K562 (cell line): ENCODE results near the gene PTPRT. TPM values are rescaled to one million over a fixed set of nuclear protein-coding genes. Genes with fewer than 3 reads are reported as not detected.

ENCODE experiments used
- ATF3 ChIP-seq, 2 experiments: fragments of 450-650 bp in 1 of 2; sonication (generic) in 1 of 2; formaldehyde crosslinking in 1 of 2; IDR thresholded peaks in 1 of 2; conservative IDR thresholded peaks in 1 of 2; 2 replicates each; pipeline versions ENCODE4 v1.6.1 to v1.8.1; 2016 to 2023; ENCODE audit warnings: mild to moderate bottlenecking in 2 of 2, moderate library complexity in 2 of 2, inconsistent platforms in 1 of 2, missing genetic modification reagents in 1 of 2
- CBFA2T2 ChIP-seq: fragments of 450-650 bp; conservative IDR thresholded peaks from 2 replicates; pipeline ENCODE4 v1.6.1; 2017; ENCODE audit warnings: mild to moderate bottlenecking
- GMEB1 ChIP-seq: fragments of 250-450 bp; sonication (Bioruptor Pico); IDR thresholded peaks from 2 replicates; pipeline ENCODE4 v1.4.0; 2020; ENCODE audit warnings: mild to moderate bottlenecking
- MAX ChIP-seq: sonication (generic); formaldehyde crosslinking; IDR thresholded peaks from 2 replicates; pipeline ENCODE4 v1.9.0; 2022; ENCODE audit warnings: mild to moderate bottlenecking, missing genetic modification reagents
- RNF2 ChIP-seq: sonication (generic); IDR thresholded peaks from 2 replicates; pipeline ENCODE4 v1.6.1; 2016
- TEAD1 ChIP-seq, 2 experiments: fragments of 450-650 bp in 1 of 2; sonication (generic) in 1 of 2; formaldehyde crosslinking; IDR thresholded peaks; 2 replicates each; pipeline versions ENCODE4 v1.4.0 to v1.8.0; 2020 to 2022; ENCODE audit warnings: mild to moderate bottlenecking in 2 of 2, missing genetic modification reagents in 1 of 2
- ZBTB33 ChIP-seq: sonication (generic); formaldehyde crosslinking; IDR thresholded peaks from 2 replicates; pipeline ENCODE4 v1.8.1; 2023; ENCODE audit warnings: mild to moderate bottlenecking, missing genetic modification reagents
- ZKSCAN3 ChIP-seq: fragments of 250-450 bp; sonication (Bioruptor Pico); IDR thresholded peaks from 2 replicates; pipeline ENCODE4 v1.4.0; 2020
- ZNF175 ChIP-seq: fragments of 200-800 bp; sonication (Bioruptor generic); IDR thresholded peaks from 2 replicates; pipeline ENCODE4 v1.6.1; 2016; ENCODE audit warnings: low read depth, mild to moderate bottlenecking, missing genetic modification characterization, missing compliant biosample characterization
- polyA plus RNA-seq, 8 experiments: library from polyadenylated mRNA; depleted of rRNA in 4 of 8; stranded (reverse) in 5 of 8; unstranded in 3 of 8; fragments of >200 nt; fragmentation: Nextera tagmentation in 2 of 8; fragmentation: Illumina TruSeq in 1 of 8; extraction: Ambion mirVana in 2 of 8; extraction: Trizol in 1 of 8; gene quantifications; 2 replicates each; pipeline versions ENCODE4 v1.2.1 to v1.2.3, GENCODE V29; 2011 to 2014; ENCODE audit warnings: inconsistent platforms in 1 of 8, missing spikeins in 1 of 8
- total RNA-seq, 7 experiments: library from RNA; depleted of rRNA in 6 of 7; stranded (reverse); fragments of >200 nt in 6 of 7; fragmentation: Illumina TruSeq in 2 of 7; extraction: Trizol in 2 of 7; gene quantifications; 2 replicates each; pipeline versions ENCODE4 v1.2.1 to v1.2.3, GENCODE V29; 2011 to 2021; ENCODE audit warnings: low replicate concordance in 1 of 7

PTPRT gene
- total and polyA plus RNA-seq, 9 of the 15 experiments (the other 6 are each of a cell fraction or from before 2014, with no cell fraction given): not detected

- TF ChIP-seq ATF3 (IDR thresholded peaks at IDR 0.05): no peak
- no peak for TF ChIP-seq ATF3 (CRISPR knock-in tag; conservative IDR thresholded peaks at IDR 0.05)
- no peak for TF ChIP-seq GMEB1 (CRISPR knock-in tag)
- no peak for TF ChIP-seq ZBTB33 (CRISPR knock-in tag)
- no peak for TF ChIP-seq ZKSCAN3
- TF ChIP-seq ZNF175 (CRISPR knock-in tag): no peak
- TF ChIP-seq RNF2: no peak
- no peak for TF ChIP-seq MAX (CRISPR knock-in tag)
- no peak for TF ChIP-seq CBFA2T2
- no peak for TF ChIP-seq TEAD1 (CRISPR knock-in tag; IDR thresholded peaks at IDR 0.05)
Measured at GRCh38 chr20:42594011-42594410, 595.7 kb downstream of the PTPRT start (continued).
